NCI-H1417 treated with DMSO at 0.1 percent for 48 hours (cell line): ENCODE measurements around the gene USP10.

Experiments
- DNase-seq: peaks from one replicate; lab custom pipeline; 2025; lab: John Stamatoyannopoulos, UW

Gene USP10

DNA sequence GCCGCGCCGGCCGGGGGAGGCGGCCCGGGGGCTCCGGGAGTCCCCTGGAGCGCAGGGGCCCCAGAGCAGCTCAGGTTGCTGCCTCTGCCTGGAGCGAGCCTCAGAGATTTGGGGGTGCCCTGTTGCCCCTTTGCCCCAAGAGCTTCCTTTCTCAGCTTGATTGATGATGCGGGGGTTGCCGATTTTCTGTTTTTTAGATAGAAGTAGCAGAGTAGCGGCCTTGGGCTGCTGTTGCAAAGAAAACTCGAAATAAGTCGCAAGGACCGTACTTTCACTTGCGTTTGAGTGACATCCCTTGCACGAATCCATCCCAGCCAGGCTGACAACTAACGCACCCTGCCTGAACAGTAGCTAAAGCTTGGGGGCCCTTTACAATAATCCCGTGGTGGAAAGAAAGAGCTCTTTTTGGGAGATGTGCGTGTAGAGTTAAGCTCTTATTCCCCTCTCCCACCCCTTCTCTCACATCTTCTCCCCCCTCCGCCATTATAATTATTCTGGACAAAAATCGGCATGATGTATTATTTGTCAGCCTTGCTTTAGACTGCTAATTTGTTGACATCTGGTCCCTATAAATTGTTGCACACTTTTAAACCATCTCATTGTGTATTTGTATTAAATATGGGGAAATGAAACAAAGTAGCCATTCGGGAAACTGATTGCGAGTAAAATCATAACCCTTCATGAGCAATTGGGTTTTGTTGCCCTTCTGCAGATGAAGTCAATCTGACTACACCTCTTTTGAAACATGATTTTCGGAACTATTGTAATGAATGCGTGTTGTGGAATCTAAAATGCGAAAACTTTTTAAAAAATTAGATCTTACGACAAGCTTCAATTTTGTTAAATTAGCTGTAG, 873 bp downstream of the USP10 start:
- no peak for DNase-seq

GRCh38 chr16:84703681-84704080, 3.9 kb downstream of the USP10 start:
- DNase-seq, result no peak

- DNase-seq, result no peak
These were observed 4.5 kb downstream of the USP10 start for GRCh38 chr16:84704253-84704652.

DNA sequence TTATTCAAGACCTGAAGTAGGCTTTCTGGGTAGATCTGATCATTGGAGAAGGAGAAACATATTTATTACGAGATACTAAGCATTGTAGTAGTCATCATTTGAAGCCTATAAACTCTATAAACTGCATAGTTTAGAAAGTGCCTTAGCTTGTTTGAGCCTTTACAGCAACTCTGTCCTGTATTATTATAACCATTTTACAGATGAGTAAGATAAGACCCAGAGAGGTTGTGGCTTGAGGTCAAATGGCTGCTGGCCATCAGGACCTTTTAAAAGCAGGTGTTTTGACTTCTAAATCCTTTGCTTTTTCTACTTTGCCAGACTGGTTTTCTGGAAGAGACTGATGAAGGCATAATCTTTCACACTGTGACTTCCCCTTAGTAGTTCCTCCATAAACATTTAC, 7.1 kb downstream of the USP10 start:
- no peak for DNase-seq

GRCh38 chr16:84709609-84710008, 9.8 kb downstream of the USP10 start:
- no peak for DNase-seq

DNA sequence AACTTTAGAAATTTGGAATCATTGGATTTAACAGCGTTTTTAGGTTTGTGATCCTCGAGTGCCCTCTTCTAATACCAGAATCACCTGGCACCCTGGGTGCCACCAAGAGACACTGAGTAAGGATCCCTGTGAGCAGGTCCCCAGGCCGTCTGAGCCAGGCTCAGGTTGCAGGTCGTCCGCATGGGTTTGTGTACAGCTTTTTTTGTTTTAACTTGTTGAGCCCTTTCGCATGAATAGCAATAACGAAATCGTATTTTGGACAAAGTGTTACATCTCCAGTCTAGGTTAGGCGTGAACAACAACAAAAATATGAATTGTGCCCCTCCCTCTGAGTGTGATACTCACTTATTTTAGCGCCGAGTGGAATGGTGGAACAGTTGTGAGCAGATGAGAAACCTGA, 10.9 kb downstream of the USP10 start:
- DNase-seq, result no peak

GRCh38 chr16:84712138-84712671, 12.4 kb downstream of the USP10 start:
- DNase-seq, result no peak

GRCh38 chr16:84712801-84713775, 13.3 kb downstream of the USP10 start:
- DNase-seq, result no peak

GRCh38 chr16:84714028-84714427, 14.2 kb downstream of the USP10 start:
- DNase-seq, result no peak

- no peak for DNase-seq
These were observed 15.6 kb downstream of the USP10 start for GRCh38 chr16:84715424-84715823.

- no peak for DNase-seq
These were observed 16.1 kb downstream of the USP10 start for GRCh38 chr16:84715854-84716253.

DNA sequence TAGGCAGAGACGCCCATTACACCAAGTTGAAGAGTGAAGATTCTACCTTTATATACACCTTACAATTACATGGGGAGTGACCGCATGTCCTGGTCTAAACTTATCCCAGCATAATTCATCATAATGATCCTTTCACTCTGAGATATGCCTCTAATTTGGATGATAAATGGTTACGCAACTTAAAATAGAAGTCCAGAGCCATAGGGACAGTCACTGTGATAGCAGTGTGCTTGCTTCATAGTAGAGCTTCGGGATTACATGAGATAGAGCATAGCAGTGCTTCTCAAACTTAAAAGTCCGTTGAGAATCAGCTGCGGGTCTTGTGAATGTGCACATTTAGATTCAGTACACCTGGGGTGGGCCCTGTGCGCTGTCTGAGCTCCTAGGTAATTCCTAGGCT, 16.9 kb downstream of the USP10 start:
- no peak for DNase-seq

DNA sequence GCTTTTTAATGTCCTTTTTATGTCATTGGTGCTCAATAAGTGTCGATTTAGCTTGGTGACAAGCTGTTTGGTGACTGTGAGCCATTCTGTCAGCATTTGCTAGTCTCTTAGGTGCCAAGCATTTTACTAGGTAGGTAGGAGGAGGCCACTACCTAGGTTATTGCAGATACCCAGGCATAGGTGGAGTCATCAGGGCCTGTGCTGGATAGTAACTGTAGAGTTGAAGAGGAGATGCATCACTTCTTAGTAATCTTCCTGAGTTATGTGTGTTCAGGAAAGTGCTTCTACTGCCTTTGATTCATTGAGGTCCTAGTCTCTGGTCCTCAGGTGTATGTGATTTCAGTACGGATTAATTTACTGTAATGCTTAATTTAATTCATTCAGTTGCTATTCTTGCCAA, 17.7 kb downstream of the USP10 start:
- DNase-seq, result no peak

DNA sequence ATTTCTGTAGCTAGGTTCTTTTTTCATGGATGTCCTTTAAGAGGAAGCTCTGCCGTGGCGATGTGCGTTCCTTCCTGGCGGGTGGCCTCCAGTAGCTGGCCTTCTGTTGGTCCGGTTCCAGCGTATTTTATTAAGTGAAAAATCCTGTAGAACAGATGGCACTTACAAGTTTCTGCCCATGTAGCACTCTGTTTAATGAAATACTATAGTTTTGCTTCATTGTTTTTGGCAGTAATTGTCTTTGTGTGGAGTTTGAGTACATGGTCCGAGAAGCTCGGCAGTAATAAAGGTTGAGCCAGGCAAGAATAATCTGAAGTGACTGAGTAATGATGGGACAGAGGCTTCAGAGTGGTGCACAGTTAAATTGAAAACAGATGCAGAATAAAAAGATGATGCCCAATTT, 20.4 kb downstream of the USP10 start:
- DNase-seq, result no peak

DNA sequence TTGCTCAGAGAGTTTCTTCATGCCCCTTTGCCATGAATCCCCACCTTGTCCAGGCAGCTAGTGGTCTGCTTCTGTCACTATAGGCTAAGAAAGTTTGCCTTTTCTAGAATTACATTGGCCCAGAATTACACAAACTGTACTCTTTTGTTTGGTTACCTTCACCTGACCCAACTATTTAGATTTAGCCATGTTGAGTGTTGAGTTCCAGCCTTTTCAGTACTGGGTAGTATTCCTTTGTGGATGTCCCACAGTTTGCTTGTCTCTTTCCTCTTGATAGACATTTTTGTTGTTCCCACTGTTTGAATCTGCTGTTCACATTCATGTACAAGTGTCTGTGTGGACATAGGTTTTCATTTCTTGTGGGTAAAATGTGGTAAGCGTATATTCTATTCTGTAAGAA, 22.3 kb downstream of the USP10 start:
- DNase-seq, result no peak

DNA sequence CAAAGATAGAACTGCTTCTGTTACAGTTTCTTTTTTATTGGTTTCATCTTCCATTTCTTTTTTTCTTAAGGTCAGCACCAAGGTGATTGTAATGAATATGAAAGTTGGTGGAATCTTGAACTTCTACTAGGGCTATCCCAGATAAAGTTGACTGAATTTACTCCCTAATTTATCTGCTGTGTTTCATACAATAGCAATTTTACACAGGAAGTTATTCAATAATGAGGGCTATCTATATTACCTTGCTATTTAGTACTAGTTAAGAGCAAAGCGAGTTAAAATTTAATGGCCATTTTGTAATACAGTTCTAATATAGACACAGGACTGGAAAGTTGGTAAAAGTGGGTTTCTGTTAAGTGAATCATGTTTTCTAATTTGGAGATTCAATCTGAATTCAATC, 24.1 kb downstream of the USP10 start:
- no peak for DNase-seq

GRCh38 chr16:84724606-84725309, 25.0 kb downstream of the USP10 start:
- DNase-seq, result no peak

GRCh38 chr16:84725481-84726078, 25.8 kb downstream of the USP10 start:
- DNase-seq, result no peak

- no peak for DNase-seq
These were observed 26.4 kb downstream of the USP10 start for GRCh38 chr16:84726079-84726668.

DNA sequence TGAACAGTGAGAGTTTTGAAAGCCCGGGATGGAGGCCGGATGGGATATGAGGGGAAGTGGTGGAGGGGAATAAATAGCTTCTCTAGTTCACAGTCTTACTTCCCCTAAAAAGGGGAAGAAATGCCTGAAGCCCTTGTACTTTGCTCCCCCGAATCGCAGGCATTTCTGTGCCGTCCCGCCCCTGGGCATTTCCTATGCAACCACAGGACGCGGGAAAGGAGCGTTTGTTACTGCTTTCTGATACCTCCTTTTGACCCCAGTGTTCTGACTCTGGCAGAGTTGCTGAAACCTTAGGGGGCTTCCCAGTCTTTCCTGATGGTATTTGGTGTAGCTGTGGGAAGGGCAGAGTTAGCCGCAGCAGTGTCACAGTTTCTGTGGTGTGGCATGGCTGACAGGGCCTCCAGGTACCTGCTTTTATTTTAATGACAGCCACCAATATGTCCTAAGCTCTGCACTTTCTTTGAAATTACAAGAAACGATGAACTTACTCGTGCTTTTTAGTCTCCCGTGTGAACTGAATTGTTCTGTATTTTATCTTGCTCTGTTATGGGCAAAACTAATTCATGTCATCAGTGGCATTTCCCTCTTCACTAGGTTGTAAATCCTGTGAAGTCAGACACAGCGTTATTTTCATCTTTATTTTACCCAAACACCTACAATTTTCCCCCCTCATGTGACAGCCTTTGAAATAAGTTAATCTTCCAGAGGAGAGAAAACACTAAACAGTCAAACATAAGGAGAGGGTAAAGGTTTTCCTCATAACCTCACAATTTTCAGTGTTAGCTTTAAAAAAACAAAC, 27.1 kb downstream of the USP10 start:
- DNase-seq, result no peak
